ENCODE measurements around the gene CMBL.
A peak's percentile ranks its signal among the peaks of the same experiment; 100 is the strongest.
"Not testable (repeated sequence)": the region's sequence is repeated elsewhere in the genome, so short reads cannot be mapped to it uniquely, and the experiment has no call there.

Gene CMBL

DNA sequence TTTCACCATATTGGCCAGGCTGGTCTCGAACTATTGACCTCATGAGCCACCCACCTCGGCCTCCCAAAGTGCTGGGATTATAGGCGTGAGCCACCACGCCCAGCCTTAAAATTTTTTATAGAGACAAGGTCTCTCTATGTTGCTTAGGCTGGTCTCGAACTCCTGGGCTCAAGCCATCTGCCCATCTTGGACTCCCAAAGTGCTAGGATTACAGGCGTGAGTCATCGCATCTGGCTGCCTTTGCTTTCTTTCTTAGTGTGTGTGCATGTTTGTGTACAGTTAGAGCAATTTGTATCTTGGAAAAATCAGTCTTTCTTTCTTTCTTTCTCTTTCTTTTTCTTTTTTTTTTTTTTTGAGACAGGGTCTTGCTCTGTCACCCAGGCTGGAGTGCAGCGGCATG lies 22.3 kb downstream of the CMBL start:
- DNase-seq (ENCODE audit: low spot score): peak; percentile 38

DNA sequence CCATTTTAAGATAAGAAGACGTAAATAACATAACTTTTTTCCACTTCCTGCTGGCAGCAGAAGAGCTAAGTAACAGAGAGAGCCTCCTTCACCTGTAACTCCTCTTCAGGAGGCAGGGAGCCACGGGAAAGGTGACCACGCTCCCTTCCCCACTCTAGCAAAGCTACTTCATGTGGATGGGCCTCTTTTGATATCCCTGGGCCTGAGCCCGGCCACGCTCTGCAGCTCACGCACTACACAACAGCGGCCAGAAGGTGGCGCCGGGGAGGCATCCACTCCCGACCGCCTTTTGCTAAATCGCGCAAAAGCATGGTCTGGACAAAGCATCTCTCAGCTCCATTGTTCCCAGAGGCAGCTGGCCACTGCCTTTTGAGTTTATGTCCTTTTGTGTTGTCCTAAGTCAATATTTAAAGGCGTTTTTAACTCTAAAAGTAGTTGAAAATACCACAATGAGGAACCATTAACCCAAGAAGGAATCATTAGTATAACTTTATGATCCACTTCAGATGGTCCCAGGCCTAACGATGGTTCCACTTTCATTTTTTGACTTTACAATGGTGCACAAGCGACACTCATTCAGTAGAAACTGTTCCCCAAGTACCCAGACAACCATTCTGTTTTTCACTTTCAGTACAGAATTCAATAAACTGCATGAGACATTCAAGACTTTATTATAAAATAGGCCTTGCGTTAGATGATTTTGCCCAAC lies 23.6 kb downstream of the CMBL start:
- DNase-seq (ENCODE audit: low spot score): peak; percentile 84

DNA sequence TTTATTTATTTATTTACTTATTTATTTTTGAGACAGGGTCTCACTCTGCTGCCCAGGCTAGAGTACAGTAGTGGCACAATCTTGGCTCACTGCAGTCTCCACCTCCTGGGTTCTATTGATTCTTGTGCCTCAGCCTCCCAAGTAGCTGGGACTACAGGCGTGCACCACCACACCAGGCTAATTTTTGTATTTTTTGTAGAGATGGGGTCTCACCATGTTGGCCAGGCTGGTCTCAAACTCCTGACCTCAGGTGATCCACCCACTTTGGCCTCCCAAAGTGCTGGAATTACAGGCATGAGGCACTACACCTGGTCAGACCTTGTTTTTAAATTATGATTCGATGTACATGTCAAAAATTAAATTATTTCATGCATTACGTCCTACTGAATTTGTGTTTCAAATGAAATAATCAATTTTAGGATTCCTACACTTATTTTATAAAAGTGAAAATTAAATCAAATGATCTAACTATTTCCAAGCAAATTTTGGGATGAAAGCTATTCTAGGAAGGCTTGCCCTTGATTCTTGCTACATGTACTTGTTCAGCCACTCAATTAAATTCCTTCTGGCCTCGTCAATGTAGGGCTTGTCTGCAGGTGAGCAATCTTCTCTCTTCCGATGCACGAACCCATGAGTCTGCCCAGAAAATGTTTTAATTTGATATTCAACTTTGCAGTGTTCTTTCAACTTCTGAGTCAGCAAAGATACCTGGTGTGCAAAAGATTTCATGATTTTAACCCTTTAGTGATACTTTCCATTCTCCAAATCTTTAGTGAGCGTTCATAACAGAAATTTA lies 27.6 kb downstream of the CMBL start:
- DNase-seq (ENCODE audit: low spot score): no peak

DNA sequence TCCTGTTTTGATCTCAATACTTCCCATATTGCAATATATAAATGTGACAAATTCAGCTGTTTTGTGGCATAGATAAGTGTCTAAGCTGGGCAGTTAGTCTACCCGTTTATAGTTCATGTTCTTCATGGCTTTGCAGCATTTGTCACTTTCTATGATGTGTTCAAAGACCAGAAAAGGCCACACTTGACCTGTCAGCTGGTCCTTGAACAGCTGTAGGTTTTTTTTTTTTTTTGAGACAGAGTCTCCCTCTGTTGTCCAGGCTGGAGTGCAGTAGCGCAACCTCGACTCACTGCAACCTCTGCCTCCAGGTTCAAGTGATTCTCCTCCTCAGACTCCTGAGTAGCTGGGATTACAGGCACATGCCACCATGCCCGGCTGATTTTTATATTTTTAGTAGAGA lies 28.4 kb downstream of the CMBL start:
- no peak for DNase-seq (ENCODE audit: low spot score)

DNA sequence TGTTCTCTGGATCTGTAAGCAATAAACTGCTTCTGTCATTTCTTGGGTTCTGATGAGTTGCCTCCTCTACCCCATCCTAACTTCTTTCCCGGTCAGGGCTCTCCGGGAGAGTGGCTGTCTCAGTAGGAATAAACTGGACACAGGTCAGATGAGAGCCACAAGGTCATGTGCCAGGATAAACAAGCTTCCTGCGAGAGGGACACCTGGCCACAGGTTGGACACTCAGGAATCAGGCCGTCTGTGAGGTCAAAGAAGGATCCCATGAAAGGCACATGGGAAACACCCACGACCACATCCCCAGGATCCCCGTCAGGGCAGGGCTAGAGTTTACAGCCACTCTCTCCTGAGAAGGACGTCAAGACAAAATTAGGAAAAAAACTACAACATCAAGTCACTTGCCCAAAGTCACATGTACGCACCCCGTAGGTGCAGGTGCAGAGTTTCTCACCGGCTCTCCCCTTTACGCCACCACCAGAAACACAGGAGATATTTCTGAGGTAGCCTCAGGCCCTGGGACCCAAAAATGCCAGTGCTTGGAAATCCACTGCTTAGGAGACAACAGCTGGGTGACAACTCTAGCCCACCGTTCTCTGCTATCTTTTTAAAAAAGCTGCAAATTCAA lies 28.9 kb downstream of the CMBL start:
- DNase-seq (ENCODE audit: low spot score): no peak

DNA sequence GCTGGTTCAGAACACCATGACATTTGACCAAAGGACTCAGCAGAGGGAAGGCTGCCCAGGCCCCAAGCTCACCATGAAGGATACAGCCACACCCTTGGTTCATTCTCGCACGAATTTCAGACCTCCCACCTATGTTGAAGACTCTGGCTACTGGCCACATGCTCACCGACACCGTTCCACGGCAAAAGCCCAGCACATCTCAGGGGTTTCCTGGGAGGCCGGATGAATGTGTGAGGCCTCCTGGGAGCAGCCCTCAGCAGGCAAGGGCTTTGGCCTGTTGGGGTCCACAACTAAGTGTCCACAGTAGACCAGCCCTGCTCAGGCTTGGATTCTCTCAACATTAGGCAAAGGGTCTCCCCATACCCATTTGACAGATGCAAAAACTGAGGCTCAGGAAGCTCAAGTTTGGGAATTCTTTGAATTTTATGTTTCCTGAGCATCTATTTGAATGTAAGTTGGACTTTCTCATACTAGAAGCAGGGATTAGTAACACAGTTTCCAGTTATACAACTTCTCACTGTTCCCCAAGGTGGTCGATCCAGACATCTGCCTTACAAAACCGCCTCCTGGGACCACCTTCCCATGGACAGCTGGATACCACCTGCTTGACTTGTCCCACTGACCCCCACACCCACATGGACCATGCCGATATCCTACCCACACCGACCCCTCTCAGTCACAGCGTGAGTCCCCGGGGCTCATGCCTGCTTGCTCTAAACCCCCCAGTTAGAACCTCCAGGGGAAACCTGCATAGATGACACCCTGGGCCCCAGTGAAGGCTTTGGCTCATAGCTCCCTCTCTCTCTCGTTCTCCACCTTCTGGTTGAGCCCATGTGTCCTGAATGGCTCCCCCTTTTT lies 29.7 kb downstream of the CMBL start:
- DNase-seq (ENCODE audit: low spot score): no peak

DNA sequence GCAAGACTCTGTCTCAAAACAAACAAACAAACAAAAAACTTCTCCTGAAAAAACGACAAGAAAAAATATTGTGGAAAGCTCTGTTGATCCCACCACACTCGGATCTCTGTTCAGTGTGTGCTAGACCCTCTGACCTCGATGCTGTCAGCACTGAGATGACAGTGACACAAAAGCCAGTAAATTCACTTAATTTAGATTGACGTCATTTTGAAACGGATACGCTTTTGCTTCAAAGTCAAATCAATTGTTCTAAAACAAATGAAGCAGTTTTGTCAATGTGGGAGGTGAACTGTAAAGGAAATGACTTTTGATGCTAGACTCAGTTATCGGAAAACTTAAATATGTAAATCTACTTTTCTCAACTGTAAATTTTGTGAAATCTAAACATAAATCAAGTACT lies 31.0 kb downstream of the CMBL start:
- DNase-seq (ENCODE audit: low spot score): no peak

DNA sequence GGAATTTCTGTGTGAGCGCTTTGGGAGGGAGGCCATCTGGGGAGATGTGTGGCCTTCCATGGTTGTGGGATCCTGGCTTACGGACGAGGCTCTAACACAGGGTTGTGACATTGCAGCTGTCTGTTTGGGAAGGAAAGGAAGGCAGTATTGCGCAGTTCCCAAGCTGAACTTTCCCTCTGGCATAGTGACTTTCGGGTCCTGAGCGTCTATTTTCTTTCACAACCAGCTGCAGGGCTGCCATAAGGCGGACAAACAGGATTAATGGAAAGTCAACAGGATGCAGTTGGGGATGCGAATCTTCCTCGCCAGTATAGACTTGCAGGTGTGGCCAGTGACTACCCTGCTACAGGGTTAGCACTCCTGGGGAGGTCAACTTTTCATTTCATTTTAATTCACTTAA lies 31.7 kb downstream of the CMBL start:
- DNase-seq (ENCODE audit: low spot score): no peak

DNA sequence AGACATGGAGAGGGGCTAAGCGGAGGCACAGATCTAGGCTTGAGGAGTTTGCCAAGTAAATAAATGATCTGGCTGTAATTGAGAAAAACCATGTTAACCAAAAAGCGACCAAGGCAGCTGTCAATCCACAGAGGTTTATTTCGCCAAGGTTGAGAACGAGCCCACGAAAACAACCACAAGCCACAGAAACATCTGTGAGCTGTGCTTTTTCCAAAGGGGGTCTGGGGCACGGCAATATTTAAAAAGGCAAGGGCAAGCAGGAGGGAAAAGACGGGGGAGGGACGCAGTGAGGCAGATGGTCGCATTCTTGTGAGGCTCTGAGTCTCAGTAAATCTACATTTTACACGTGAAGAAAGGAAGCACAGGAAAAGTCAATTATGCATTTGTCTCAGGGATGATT lies 32.2 kb downstream of the CMBL start:
- DNase-seq (ENCODE audit: low spot score): no peak

DNA sequence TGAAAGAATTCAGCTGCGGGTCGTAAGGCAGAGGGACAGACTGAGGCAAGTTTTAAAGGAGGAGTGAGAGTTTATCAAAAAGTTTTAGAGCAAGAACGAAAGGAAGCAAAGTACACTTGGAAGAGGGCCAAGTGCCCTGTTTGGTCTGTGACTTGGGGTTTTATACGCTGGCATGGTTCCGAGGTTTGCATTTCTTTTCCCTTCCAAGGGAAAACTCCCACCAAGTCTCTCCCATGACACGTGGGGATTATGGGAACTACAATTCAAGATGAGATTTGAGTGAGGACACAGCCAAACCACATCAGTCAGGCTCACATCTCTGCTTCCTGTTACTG lies 34.9 kb downstream of the CMBL start:
- DNase-seq (ENCODE audit: low spot score): not testable (repeated sequence)

DNA sequence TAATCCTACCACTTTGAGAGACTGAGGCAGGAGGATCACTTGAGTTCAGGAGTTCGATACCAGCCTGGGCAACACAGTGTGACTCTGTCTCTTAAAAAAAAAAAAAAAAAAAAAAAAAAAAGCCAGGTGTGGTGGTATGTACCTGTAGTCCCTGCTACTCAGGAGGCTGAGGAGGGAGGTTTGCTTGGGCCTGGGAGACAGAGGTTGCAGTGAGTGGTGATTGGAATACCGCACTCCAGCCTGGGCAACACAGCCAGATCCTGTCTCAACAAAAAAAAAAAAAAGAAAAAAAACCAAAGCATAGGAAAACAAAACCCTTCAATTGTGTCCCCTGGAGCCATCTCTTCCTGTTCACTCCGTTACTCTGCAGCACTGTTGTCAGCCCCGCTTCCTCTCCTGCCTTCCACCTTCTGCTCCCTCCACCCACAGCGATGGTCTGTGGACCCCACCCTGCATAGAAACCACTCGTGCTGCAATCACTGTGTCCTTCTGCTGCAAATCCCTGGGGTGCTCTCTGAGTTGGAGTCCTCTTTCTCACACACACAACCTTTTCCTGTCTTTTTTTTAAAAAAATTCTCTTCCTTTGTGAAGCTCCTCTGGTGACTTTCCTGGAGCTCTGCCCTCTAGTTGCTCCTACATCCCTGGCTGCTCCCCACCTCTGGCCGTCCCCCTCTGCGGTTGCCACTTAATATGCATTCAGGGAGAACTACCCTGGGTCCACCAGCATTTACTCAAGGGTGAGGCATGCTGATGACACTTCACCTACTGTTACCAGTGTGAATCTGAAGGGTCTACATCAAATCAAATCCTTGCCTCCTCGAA lies 35.4 kb downstream of the CMBL start:
- DNase-seq (ENCODE audit: low spot score): no peak

DNA sequence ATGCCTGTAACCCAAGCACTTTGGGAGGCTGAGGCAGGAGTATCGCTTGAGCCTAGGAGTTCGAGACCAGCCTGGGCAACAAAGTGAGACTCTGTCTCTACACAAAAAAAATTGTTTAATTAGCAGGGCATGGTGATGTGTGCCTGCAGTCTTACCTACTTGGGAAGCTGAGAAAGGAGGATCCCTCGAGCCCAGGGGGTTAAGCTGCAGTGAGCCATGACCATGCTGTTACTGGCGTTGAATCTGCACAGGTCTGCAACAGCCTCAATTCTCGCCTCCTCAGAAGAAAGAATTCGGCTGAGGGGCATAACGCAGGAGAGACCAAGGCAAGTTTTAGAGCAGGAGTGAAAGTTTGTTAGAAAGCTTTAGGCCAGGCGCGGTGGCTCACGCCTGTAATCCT lies 39.6 kb downstream of the CMBL start:
- no peak for DNase-seq (ENCODE audit: low spot score)

DNA sequence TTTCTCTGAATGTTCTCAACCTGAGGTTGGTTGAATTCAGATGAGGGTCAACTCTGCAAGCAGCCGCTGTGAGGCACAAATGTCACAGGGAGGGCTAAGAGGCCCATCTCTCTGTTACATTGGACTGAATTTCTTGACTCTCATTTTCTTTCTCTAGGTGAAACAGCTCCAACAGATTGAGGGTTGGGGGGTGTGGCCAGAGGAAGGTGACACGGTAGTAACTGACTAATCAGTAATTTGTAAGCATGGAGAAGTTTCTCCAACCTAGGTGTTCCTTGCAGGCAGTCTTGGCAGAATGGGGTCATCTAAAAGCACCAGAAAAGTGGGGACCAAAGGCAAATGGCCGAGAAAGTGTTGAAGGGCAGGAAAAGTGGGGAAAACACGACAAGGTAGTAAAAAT lies 40.9 kb downstream of the CMBL start:
- DNase-seq (ENCODE audit: low spot score): no peak

DNA sequence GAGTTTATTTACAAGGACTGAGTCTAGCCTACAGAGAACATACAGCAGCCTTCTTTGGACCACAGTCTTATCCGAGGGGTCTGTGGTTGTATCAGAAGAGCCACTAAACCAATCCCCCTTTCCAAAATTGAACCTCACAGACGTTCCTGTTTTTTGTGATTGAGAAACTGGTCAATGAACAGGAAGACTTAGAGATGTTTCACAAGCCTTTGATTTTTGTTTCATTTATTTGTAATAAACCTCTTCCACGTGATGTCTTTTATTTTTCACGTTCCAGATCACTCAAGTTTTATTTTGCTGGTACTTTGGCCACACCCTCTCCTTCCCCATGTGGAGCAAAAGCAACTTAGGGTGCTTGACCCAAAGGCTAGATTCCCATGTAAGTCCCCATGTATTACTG lies 41.6 kb downstream of the CMBL start:
- no peak for DNase-seq (ENCODE audit: low spot score)

DNA sequence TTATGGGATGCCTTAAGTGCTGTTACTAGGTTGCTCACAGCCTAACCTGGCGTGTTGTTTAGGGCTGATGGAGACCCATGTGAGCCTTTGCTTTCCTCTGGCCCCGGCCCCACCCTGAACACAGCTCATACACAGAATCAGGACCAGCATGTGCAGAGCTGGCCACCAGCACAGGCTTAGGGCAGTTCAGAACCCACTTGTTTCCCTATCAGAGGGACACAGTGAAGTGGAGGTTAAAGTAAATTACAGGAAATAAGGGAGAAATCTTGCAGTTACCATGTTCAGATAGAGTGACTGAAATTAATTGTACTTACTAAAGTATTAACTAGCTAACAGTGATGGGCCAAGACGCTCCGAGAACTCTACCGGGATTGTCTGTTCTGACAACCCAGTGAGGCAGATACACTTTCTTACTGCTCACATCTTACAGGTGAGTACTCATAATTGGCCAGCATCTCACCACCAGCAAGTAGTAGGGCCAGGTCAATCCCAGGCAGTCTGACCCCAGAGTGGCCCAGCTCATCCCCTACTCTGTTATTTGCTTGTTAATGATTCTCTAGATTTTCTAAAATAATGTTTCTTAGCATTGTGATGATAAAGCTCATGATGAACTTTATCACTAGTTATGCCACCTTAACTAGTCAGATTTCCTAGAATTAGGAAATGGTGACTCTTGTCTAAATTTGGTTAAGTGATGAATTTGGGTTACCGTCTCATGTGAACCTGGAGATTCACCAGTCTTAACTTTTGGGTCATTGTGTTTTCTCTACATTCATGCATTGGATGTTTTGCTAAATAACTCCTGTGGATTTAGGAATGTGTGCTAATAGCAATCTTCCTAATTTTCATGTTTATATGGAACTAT lies 42.2 kb downstream of the CMBL start:
- no peak for DNase-seq (ENCODE audit: low spot score)

DNA sequence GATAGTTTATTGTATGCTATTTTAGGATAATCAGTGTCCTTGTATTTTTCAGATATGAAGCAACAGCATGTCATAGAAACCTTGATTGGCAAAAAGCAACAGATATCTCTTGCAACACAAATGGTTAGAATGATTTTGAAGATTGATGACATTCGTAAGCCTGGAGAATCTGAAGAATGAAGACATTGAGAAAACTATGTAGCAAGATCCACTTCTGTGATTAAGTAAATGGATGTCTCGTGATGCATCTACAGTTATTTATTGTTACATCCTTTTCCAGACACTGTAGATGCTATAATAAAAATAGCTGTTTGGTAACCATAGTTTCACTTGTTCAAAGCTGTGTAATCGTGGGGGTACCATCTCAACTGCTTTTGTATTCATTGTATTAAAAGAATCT lies 43.1 kb downstream of the CMBL start:
- DNase-seq (ENCODE audit: low spot score): no peak

DNA sequence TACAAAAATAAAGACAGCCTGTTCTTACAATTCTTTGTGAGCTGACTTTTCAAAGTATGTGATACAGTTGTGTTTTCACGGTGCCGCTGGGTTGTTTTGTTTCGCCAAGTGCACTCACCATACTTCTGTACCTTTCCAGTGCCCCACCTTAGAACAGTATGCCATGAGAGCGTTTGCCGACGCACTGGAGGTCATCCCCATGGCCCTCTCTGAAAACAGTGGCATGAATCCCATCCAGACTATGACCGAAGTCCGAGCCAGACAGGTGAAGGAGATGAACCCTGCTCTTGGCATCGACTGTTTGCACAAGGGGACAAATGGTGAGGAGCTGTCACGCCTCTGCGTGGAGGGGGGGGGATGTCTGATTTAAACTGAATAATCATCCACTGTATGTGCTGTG lies 44.7 kb downstream of the CMBL start:
- no peak for DNase-seq (ENCODE audit: low spot score)

DNA sequence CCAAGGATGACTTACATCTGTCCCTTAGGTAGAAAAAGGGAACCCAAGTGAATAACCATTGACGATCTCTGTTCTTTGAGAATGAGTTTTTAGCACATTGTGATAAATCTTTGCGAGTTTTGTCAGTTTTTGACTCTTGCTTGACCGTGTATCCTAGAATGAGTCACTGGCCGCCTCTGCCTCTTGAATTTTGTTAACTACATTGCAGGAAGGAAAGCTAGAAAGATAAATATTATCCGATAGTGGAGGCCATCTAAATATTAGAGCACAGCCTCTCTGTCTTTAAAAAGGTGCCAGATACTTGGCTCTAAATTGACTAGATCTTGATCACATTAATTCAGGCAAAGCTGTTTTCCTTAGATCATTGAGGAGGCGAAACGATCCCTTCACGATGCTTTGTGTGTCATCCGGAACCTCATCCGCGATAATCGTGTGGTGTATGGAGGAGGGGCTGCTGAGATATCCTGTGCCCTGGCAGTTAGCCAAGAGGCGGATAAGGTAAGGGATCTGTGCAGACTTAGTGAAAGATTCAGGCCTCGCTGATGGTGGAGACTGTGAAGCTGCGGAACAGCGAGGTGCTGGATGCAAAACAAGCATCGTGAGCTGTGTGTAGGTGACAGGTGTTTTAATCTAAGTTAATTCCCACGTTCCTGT lies 45.5 kb downstream of the CMBL start:
- no peak for DNase-seq (ENCODE audit: low spot score)

DNA sequence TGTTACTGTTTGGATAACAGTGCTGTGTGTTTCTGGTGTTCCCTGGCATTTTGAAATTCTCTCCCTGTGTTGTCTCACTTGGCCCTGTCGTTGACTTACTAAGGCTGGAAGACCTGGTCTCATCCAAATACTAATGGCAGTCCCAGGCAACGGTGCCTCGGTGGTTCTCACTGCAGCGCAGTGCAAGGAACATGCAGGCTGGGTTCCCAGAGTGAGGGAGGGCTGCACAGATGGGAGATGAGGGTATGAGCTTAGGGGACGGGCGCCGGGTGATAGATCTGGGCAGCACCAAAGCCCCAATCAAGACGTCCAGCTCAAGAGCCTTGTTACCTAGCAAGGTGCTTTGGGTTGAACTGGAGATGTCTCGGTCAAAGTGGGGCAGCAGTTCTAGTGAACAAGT lies 46.6 kb downstream of the CMBL start:
- no peak for DNase-seq (ENCODE audit: low spot score)

DNA sequence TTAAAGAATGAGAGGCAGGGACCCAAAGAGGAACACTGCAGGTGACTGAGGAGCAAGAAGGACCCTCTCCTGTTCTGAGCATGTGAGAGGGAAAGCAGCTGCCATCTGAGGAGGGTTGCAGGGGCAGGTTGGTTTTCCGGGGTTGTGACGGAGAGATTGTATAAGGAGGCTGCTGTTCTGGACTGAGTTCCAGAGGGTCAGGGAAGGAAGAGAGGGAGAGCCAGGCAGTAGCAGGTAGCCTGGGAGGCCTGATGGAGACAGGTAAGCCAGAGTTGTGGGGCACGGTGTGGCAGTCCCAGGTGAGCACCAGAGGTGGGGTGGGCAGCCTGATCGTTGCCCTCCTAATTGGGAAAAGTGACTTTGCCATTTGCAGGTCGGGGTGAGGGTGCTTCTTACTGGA lies 47.8 kb downstream of the CMBL start:
- no peak for DNase-seq (ENCODE audit: low spot score)
